ENCODE results near the gene ASMTL.

- TF ChIP-seq, protein P1, sequence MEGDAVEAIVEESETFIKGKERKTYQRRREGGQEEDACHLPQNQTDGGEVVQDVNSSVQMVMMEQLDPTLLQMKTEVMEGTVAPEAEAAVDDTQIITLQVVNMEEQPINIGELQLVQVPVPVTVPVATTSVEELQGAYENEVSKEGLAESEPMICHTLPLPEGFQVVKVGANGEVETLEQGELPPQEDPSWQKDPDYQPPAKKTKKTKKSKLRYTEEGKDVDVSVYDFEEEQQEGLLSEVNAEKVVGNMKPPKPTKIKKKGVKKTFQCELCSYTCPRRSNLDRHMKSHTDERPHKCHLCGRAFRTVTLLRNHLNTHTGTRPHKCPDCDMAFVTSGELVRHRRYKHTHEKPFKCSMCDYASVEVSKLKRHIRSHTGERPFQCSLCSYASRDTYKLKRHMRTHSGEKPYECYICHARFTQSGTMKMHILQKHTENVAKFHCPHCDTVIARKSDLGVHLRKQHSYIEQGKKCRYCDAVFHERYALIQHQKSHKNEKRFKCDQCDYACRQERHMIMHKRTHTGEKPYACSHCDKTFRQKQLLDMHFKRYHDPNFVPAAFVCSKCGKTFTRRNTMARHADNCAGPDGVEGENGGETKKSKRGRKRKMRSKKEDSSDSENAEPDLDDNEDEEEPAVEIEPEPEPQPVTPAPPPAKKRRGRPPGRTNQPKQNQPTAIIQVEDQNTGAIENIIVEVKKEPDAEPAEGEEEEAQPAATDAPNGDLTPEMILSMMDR (IDR thresholded peaks at IDR 0.05; ENCODE audit: borderline replicate concordance, extremely low read depth, low read length, poor library complexity, severe bottlenecking): no peak
- no peak for TF ChIP-seq EZH2 (IDR thresholded peaks at IDR 0.05; ENCODE audit: borderline replicate concordance, low read depth, low read length, severe bottlenecking)
Observed at GRCh38 chrX:1384658-1385252, 68.0 kb downstream of the ASMTL start.

Data from DND-41 (cell line).